ENCODE data around the gene PDE9A. TPM values are rescaled to one million over a fixed set of nuclear protein-coding genes. Genes with fewer than 3 reads are reported as not detected.

Gene PDE9A
- total RNA-seq, 4 donors from 2014 or later: 2.9 to 16.9 (median 7.0) TPM

DNA sequence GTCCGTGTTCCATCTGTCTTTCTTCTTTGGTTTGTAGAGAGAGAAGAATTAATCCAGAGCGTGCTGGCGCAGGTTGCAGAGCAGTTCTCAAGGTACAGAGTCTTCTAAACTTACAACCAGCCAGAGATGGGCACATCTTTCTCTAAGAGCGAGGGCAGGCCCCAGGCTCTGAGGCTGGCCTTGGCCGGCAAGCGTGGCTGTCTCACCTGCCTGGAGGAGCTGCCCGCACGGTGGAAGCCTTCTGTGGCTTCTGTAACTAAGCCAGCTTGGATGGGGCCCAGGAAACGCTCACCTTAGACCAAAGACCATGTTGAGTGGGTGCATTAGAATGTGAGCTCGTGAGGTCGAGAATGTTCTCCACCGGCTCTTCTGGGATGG, 78.6 kb downstream of the PDE9A start:
- TF ChIP-seq, protein P1, sequence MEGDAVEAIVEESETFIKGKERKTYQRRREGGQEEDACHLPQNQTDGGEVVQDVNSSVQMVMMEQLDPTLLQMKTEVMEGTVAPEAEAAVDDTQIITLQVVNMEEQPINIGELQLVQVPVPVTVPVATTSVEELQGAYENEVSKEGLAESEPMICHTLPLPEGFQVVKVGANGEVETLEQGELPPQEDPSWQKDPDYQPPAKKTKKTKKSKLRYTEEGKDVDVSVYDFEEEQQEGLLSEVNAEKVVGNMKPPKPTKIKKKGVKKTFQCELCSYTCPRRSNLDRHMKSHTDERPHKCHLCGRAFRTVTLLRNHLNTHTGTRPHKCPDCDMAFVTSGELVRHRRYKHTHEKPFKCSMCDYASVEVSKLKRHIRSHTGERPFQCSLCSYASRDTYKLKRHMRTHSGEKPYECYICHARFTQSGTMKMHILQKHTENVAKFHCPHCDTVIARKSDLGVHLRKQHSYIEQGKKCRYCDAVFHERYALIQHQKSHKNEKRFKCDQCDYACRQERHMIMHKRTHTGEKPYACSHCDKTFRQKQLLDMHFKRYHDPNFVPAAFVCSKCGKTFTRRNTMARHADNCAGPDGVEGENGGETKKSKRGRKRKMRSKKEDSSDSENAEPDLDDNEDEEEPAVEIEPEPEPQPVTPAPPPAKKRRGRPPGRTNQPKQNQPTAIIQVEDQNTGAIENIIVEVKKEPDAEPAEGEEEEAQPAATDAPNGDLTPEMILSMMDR (IDR thresholded peaks at IDR 0.05): no peak
- DNase-seq (ENCODE audit: low spot score) (no peak), ATAC-seq (ENCODE audit: low FRiP score) (no peak)

DNA sequence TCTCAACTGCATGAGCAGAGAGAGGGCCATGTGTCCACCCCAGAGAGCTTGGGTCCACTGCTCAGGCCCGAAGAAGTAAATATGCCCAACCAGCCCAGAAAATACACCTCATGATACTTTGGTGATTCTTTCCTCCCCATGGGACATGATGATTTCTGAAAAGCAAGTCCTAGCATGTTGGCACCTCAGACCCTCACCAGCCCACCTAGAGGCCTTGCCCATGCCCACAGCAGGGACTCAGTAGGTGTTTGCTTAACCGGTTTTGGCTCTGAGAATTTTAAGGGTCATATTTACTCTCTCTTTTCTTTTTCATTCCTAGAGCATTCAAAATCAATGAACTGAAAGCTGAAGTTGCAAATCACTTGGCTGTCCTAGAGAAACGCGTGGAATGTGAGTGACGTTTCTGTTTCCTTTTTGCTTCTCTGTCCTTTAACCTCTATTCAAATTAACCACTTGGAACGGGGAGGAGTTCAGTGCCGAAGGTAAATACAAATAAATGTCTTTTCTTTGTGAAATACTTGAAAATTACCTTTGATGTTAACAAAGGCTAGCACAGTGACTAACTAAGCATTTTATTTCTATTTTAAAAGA, 79.7 kb downstream of the PDE9A start:
- ATAC-seq (ENCODE audit: low FRiP score): no peak
- TF ChIP-seq, protein P1 (IDR thresholded peaks at IDR 0.05): no peak
- no peak for DNase-seq (ENCODE audit: low spot score)

DNA sequence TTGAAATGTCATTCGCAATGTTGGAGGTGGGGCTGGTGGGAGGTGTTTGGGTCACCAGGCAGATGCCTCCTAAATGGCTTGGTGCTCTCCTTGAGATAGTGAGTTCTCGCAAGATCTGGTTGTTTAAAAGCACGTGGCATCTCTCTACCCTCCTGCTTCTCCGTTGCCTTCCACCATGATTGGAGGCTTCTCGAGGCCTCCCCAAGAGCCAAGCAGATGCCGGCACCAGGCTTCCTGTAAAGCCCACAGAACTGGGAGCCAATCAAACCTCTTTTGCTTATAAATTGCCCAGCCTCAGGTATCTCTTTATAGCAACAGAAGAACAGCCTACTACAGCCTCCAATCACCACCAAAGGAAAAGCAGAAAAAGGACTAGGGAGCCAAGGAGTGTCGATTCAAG, 80.5 kb downstream of the PDE9A start:
- TF ChIP-seq, protein P1 (IDR thresholded peaks at IDR 0.05): no peak
- ATAC-seq (ENCODE audit: low FRiP score) (no peak), DNase-seq (ENCODE audit: low spot score) (no peak)

DNA sequence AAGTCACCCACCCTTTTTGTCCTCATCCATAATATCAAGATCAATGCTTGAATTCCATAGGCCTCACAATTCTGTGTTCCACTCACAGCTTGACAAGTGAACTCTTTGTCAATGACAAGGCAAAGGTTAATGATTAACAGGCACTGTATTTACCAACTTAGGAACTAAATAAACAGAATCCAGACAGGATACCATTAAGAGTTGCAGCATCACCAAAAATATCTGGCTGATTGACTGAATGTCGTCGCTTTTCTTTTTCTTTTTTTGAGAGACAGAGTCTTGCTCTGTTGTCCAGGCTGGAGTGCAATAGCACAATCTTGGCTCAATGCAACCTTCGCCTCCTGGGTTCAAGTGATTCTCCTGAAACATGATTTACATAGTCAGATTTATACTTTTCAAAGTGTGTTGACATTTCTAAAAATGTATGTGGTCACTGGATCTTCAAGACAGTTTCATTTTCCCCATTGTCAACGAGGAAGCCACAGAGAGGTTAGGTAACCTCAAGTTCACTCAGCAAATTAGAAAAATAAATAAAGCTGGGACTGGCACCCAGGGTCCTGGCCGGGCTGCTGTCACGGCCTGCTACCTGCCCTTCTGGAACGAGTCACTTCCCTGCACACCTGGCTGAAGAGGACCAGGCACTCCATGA, 81.0 kb downstream of the PDE9A start:
- ATAC-seq (ENCODE audit: low FRiP score): no peak
- TF ChIP-seq, protein P1 (IDR thresholded peaks at IDR 0.05): no peak
- no peak for DNase-seq (ENCODE audit: low spot score)

DNA sequence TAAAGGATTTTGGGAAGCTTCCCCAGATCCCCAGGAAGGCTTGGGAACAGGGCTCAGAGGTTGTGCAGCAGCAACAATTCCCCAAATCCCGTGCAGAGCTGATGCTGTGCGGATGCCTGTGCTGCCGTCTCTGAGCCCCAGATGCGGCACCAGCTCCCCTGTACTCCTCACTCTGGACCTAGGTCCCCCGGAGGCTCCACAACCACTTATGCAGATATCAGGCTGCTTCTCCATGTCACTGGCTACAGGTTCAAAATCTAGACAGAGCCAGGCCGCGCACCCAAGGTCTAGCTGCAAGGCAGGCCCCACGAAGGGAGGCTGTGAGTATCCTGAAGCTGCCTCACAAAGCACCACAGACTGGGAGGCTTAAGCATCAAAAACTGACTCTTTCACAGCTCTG, 81.6 kb downstream of the PDE9A start:
- TF ChIP-seq, protein P1 (IDR thresholded peaks at IDR 0.05): no peak
- no peak for ATAC-seq (ENCODE audit: low FRiP score)
- no peak for DNase-seq (ENCODE audit: low spot score)

DNA sequence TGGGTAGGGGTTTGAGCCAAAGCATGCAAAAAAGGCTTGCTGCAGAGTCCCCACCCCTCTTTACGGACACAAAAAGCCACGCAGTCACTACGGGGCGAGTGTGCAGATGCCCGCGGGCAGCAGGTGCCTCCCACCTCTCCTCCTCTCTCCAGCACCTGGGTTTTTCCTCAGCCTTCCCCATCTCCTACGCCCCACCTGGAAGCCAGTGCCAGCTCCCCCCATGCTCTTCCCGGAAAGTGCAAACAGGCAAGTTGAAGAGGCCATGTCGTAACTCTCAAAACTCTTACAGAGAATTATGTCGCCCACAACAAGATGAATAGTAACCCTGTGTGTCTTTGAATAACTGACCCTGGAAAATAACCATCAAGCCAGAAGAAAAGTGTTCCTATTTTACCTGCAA, 82.5 kb downstream of the PDE9A start:
- TF ChIP-seq, protein P1 (IDR thresholded peaks at IDR 0.05): no peak
- no peak for ATAC-seq (ENCODE audit: low FRiP score)

More for the DNA sequence above, 82.5 kb downstream of the PDE9A start:
- DNase-seq (ENCODE audit: low spot score): no peak
